SK-N-SH (cell line): ENCODE measurements around the gene LSM3. TPM values are rescaled to one million over a fixed set of nuclear protein-coding genes. Genes with fewer than 3 reads are reported as not detected.

Source experiments
- CTCF ChIA-PET: fragments of 300-600, 350-600 bp; formaldehyde crosslinking; extraction: SDS; loops from one replicate; lab custom pipeline; 2021; lab: Yijun Ruan, JAX
- POLR2A ChIA-PET: fragments of 350-600 bp; sonication (Branson Sonifier 250); formaldehyde crosslinking; extraction: SDS; loops from one replicate; lab custom pipeline; 2020; ENCODE audit warnings: antibody characterized with exemption, inconsistent platforms; lab: Yijun Ruan, JAX
- DNase-seq: peaks from one replicate; pipeline ENCODE4 v3.0.0; 2012
- H2AFZ ChIP-seq: fragments of 200-600 bp; sonication (generic); 2 replicates; pipeline ENCODE4 v1.8.1; 2016; ENCODE audit warnings: antibody characterized with exemption, mild to moderate bottlenecking, low read depth
- H3F3A ChIP-seq: fragments of 200-600 bp; sonication (generic); replicated peaks from 2 replicates; pipeline ENCODE3; 2016; ENCODE audit warnings: antibody characterized with exemption, mild to moderate bottlenecking; ENCODE audit not compliant: insufficient read depth
- H3K27ac ChIP-seq, 2 experiments: fragments of 200-500 bp in 1 of 2; fragments of 200-600 bp in 1 of 2; sonication (Bioruptor generic) in 1 of 2; sonication (generic), shearing (Covaris generic) in 1 of 2; 2 replicates each; pipeline versions ENCODE4 v1.5.1 to v1.6.1; 2014 to 2016; ENCODE audit warnings: low read depth in 2 of 2, inconsistent platforms in 1 of 2, low read length in 1 of 2, mild to moderate bottlenecking in 1 of 2, mixed read lengths in 1 of 2
- H3K27me3 ChIP-seq: fragments of 200-600 bp; sonication (generic), shearing (Covaris generic); 2 replicates; pipeline ENCODE4 v1.6.1; 2016; ENCODE audit warnings: mixed run types; ENCODE audit not compliant: insufficient read depth
- H3K36me3 ChIP-seq, 2 experiments: fragments of 200-500 bp in 1 of 2; fragments of 200-600 bp in 1 of 2; sonication (Bioruptor generic) in 1 of 2; sonication (generic) in 1 of 2; replicated peaks in 1 of 2; 2 replicates each; pipeline versions ENCODE3 to v1.5.1; 2014 to 2016; ENCODE audit warnings: low read length in 1 of 2, mild to moderate bottlenecking in 1 of 2; ENCODE audit not compliant: insufficient read depth in 2 of 2, control insufficient read depth in 1 of 2
- H3K4me1 ChIP-seq, 2 experiments: fragments of 200-500 bp in 1 of 2; fragments of 200-600 bp in 1 of 2; sonication (Bioruptor generic) in 1 of 2; sonication (generic), shearing (Covaris generic) in 1 of 2; 2 replicates each; pipeline versions ENCODE4 v1.5.1 to v1.6.1; 2014 to 2016; ENCODE audit warnings: low read depth in 1 of 2, low read length in 1 of 2, mixed run types in 1 of 2; ENCODE audit not compliant: insufficient read depth in 2 of 2, control insufficient read depth in 1 of 2
- H3K4me2 ChIP-seq: fragments of 200-600 bp; sonication (generic), shearing (Covaris generic); 2 replicates; pipeline ENCODE4 v1.6.1; 2017; ENCODE audit warnings: mixed run types
- H3K4me3 ChIP-seq, 2 experiments: fragments of 200-500 bp in 1 of 2; fragments of 200-600 bp in 1 of 2; sonication (Bioruptor generic) in 1 of 2; sonication (generic), shearing (Covaris generic) in 1 of 2; 2 replicates each; pipeline versions ENCODE4 v1.5.1 to v1.8.1; 2014 to 2016; ENCODE audit warnings: low read depth in 2 of 2, inconsistent platforms in 1 of 2, low read length in 1 of 2, mild to moderate bottlenecking in 1 of 2, mixed read lengths in 1 of 2, moderate library complexity in 1 of 2
- H3K79me2 ChIP-seq: fragments of 200-600 bp; sonication (generic); 2 replicates; pipeline ENCODE4 v1.8.1; 2017; ENCODE audit warnings: mild to moderate bottlenecking; ENCODE audit not compliant: insufficient read depth
- H3K9ac ChIP-seq: fragments of 200-600 bp; sonication (generic); 2 replicates; pipeline ENCODE4 v1.6.1; 2017; ENCODE audit warnings: mixed run types
- H3K9me2 ChIP-seq: fragments of 200-600 bp; sonication (generic); 2 replicates; pipeline ENCODE4 v1.6.1; 2017; ENCODE audit warnings: mixed run types
- H3K9me3 ChIP-seq: fragments of 200-600 bp; sonication (generic); 2 replicates; pipeline ENCODE4 v1.6.1; 2017; ENCODE audit warnings: mixed run types, mild to moderate bottlenecking, moderate library complexity
- H4K20me1 ChIP-seq: fragments of 200-600 bp; sonication (generic); 2 replicates; pipeline ENCODE4 v1.6.1; 2017; ENCODE audit warnings: mild to moderate bottlenecking, mixed run types; ENCODE audit not compliant: insufficient read depth
- ELF1 ChIP-seq: IDR thresholded peaks from 2 replicates; pipeline ENCODE4 v1.4.0; 2012
- EP300 ChIP-seq, 2 experiments: IDR thresholded peaks; 2 replicates each; pipeline versions ENCODE4 v1.4.0 to v1.6.1; 2012; ENCODE audit warnings: borderline replicate concordance in 1 of 2, low read depth in 1 of 2, low read length in 1 of 2
- FOXJ3 ChIP-seq: sonication (generic); formaldehyde crosslinking; IDR thresholded peaks from 2 replicates; pipeline ENCODE4 v1.5.1; 2020; ENCODE audit warnings: mild to moderate bottlenecking, missing genetic modification reagents
- FOXM1 ChIP-seq: IDR thresholded peaks from 2 replicates; pipeline ENCODE4 v1.4.0; 2012; ENCODE audit warnings: low read depth, mild to moderate bottlenecking
- GATA2 ChIP-seq: sonication (generic); formaldehyde crosslinking; IDR thresholded peaks from 2 replicates; pipeline ENCODE4 v1.5.0; 2020; ENCODE audit warnings: mild to moderate bottlenecking, missing genetic modification reagents
- NFIC ChIP-seq: IDR thresholded peaks from 2 replicates; pipeline ENCODE4 v1.4.0; 2012; ENCODE audit warnings: borderline replicate concordance
- NRF1 ChIP-seq: IDR thresholded peaks from 2 replicates; pipeline ENCODE4 v1.6.1; 2012; ENCODE audit warnings: low read depth, mild to moderate bottlenecking, low read length
- POLR2AphosphoS5 ChIP-seq: IDR thresholded peaks from 2 replicates; pipeline ENCODE4 v1.6.1; 2012; ENCODE audit warnings: low read depth, low read length
- RXRA ChIP-seq: IDR thresholded peaks from 2 replicates; pipeline ENCODE4 v1.4.0; 2012; ENCODE audit warnings: low read depth, mild to moderate bottlenecking, borderline replicate concordance
- SIN3A ChIP-seq: IDR thresholded peaks from 2 replicates; pipeline ENCODE4 v1.6.1; 2012; ENCODE audit warnings: low read depth, mild to moderate bottlenecking, low read length, moderate library complexity, borderline replicate concordance
- SMC3 ChIP-seq: IDR thresholded peaks from 2 replicates; pipeline ENCODE4 v1.6.1; 2012; ENCODE audit warnings: low read depth, low read length, improper control_type of control experiment
- TAF1 ChIP-seq: IDR thresholded peaks from 2 replicates; pipeline ENCODE4 v1.6.1; 2012; ENCODE audit warnings: low read depth, mild to moderate bottlenecking, low read length, moderate library complexity, borderline replicate concordance
- TEAD4 ChIP-seq: IDR thresholded peaks from 2 replicates; pipeline ENCODE4 v1.4.0; 2012; ENCODE audit warnings: mild to moderate bottlenecking, borderline replicate concordance; ENCODE audit not compliant: insufficient read depth
- YY1 ChIP-seq: IDR thresholded peaks from 2 replicates; pipeline ENCODE4 v1.4.0; 2012; ENCODE audit warnings: low read depth, mild to moderate bottlenecking
- WGBS: methylation state at CpG from one replicate; pipeline ENCODE4 v1.1.6; 2017; ENCODE audit warnings: low lambda C conversion rate; 5-methylcytosine and 5-hydroxymethylcytosine counted together
- polyA plus RNA-seq, 3 experiments: library from polyadenylated mRNA; depleted of rRNA; stranded (reverse); fragments of >200 nt; gene quantifications; 2 replicates each; pipeline ENCODE4 v1.2.3, GENCODE V29; 2012
- TF ChIP-seq, protein P1 (sequence below): IDR thresholded peaks from 2 replicates; pipeline ENCODE4 v1.4.0; 2012; ENCODE audit warnings: low read depth

LSM3 gene
- polyA plus RNA-seq, 1 of the 3 experiments (the other 2 are of a cell fraction) = 5.1 TPM

DNA sequence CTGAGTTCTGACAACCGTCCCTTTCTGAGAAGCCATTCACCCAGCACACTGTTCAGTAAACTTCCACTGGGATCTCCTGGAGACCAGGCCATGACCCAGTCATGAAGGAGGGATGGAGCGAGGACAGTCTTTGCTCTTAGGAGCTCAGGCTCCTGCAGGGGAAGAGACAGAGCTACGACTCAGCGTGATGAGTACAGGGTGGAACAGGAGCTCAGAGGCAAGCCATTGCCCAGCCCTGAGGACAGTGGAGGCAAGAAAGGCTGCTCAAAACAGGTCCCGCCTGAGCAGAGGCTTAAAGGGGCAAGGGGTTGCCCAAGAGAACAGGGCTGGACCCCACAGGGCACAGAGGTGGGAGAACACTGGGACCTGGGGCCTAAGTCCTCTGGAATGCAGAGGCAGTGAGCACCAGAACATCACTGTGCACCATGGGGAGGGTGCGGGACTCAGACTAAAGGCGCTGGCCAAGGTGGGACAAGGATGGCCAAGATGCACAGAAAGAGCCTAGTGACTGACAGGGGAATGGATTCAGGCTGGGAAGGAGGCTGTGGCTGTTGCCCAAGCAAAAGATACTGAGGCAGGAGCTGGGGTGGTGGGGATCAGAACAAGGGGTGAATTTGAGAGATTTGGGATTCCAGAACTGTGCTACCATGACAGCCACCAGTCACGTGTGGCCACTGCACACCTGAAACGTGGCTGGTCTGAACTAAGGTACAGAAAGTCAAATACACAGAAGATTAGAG lies 28.0 kb upstream of the LSM3 start:
- no peaks in the 10 kb centered on the region for H3K9me3 ChIP-seq
- H4K20me1 ChIP-seq = 0 out of 2 replicates have a peak, but pooled peaks cover 9% of the 10 kb centered on the region
- H3K27me3 ChIP-seq = no peaks in the 10 kb centered on the region
- peaks cover 36 to 78% of the 10 kb centered on the region in 2 experiments for H3K36me3 ChIP-seq
- no peaks in the 10 kb centered on the region for H3K9me2 ChIP-seq
- no peak overlapping the region for H3K4me3 ChIP-seq
- CTCF ChIA-PET = interaction anchor here (0.8 to 2.3 kb wide), 3 partner anchors 8 to 254 kb away, joined by 3 to 7 read pairs (median 3); no protein-coding TSS in a partner anchor
- WGBS = 94% methylated on average over 9 of the region's 9 CpGs
- no peak overlapping the region for H3K4me2 ChIP-seq
- no peak overlapping the region for H3K9ac ChIP-seq
- peaks cover 2% of the 10 kb centered on the region for H3F3A ChIP-seq
- no peak for DNase-seq
- POLR2A ChIA-PET = interaction anchor here (0.9 kb wide), 1 partner anchor 28 kb away, joined by 4 read pairs; the partner anchor contains the start of genes LSM3 and XPC
- peaks cover 18% of the 10 kb centered on the region; the same call in 1 of the 2 replicates for H3K79me2 ChIP-seq
- TF ChIP-seq EP300 (IDR thresholded peaks at IDR 0.05; ENCODE audit: borderline replicate concordance in 1 of 2, low read depth in 1 of 2, low read length in 1 of 2) (no peak), TEAD4 (no peak), POLR2AphosphoS5 (no peak), NRF1 (no peak), RXRA (no peak), SIN3A (no peak)
- TF ChIP-seq, all 33 proteins: peak for 0
- H2AFZ ChIP-seq = no peak overlapping the region
- H3K4me1 ChIP-seq = peaks cover 2% of the 10 kb centered on the region in 2 experiments; a peak in 2 of 4 replicates
- H3K27ac ChIP-seq = no peak overlapping the region

DNA sequence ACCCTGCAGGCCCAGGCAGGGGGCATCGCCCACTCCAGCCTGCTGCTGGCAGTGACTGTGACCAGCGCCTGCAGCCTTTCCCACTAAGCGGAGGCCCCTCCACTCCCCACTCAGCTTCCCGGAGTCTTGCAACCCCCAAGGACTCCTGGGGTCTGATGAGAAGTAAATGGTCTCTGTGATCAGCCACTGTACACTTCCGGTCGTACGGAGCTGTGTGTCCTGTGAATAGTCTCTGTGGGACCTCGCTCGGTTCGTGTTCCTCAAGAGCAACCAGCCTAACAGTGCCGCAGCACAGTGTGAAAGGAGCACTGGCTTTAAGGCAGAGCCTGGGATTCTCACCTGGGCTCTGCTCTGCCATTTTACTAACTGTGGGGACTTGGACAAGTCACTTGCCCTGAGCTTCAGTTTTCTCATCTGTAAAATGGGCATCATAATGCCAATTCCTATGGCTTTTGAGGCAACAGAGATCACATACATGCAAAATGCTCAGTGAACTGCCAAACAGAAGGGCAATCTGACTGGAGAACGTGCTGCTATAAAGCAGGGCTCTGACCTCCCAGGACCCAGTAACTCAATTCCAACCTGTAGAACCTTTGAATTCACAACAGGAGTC lies 27.0 kb upstream of the LSM3 start:
- no peaks in the 10 kb centered on the region for H3K9me2 ChIP-seq
- WGBS = 93% methylated on average over 11 of the region's 12 CpGs
- H3K9me3 ChIP-seq = no peaks in the 10 kb centered on the region
- H2AFZ ChIP-seq = no peak overlapping the region
- no peak overlapping the region for H3K27ac ChIP-seq
- TF ChIP-seq ELF1 (no peak), NRF1 (no peak), YY1 (no peak), POLR2AphosphoS5 (no peak), TAF1 (no peak), FOXJ3 (CRISPR knock-in tag) (no peak), NFIC (no peak), GATA2 (no peak), FOXM1 (no peak), SMC3 (no peak)
- TF ChIP-seq, protein P1, sequence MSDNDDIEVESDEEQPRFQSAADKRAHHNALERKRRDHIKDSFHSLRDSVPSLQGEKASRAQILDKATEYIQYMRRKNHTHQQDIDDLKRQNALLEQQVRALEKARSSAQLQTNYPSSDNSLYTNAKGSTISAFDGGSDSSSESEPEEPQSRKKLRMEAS = no peak
- ChIA-PET POLR2A (no interaction called here), CTCF (interaction anchor here (1.3 to 2.1 kb wide), 4 partner anchors 10 to 255 kb away, joined by 3 to 5 read pairs (median 4); partner anchors contain the start of genes CHCHD4 and TMEM43)
- H3F3A ChIP-seq = no peaks in the 10 kb centered on the region
- H3K4me3 ChIP-seq = no peak overlapping the region
- peaks cover 0 to 2% of the 10 kb centered on the region in 2 experiments; a peak in 1 of 4 replicates for H3K4me1 ChIP-seq
- DNase-seq = no peak
- H3K36me3 ChIP-seq = peaks cover 45 to 76% of the 10 kb centered on the region in 2 experiments
- 0 out of 2 replicates have a peak, but pooled peaks cover 9% of the 10 kb centered on the region for H4K20me1 ChIP-seq
- peaks cover 26% of the 10 kb centered on the region; the same call in 1 of the 2 replicates for H3K79me2 ChIP-seq
- no peak overlapping the region for H3K4me2 ChIP-seq
- H3K9ac ChIP-seq = no peak overlapping the region
- H3K27me3 ChIP-seq = no peaks in the 10 kb centered on the region
